CD14-positive monocyte (primary cell): ENCODE measurements around the gene LCA5. TPM values are rescaled to one million over a fixed set of nuclear protein-coding genes. Genes with fewer than 3 reads are reported as not detected.

ENCODE experiments used
- DNase-seq, 3 donors: peaks; one replicate each; pipeline ENCODE4 v3.0.0-alpha.2; 2011 to 2022
- H2AFZ ChIP-seq: 2 replicates; pipeline ENCODE4 v1.6.0; 2012; ENCODE audit warnings: mild to moderate bottlenecking, low read depth, low read length, inconsistent platforms; ENCODE audit not compliant: insufficient read depth, poor library complexity, severe bottlenecking
- H3K27ac ChIP-seq, 2 donors: 1 replicate in 1 of 2; 2 replicates in 1 of 2; pipeline ENCODE4 v1.5.1; 2012 to 2013; ENCODE audit warnings: low read length in 2 of 2, control low read depth in 1 of 2, inconsistent platforms in 1 of 2, low read depth in 1 of 2, mild to moderate bottlenecking in 1 of 2
- H3K27me3 ChIP-seq, 2 donors: one replicate each; pipeline versions ENCODE4 v1.6.0 to v1.6.1; 2011 to 2013; ENCODE audit warnings: low read length in 2 of 2; ENCODE audit not compliant: control insufficient read depth in 2 of 2, insufficient read depth in 2 of 2
- H3K36me3 ChIP-seq, 2 donors: replicated peaks in 1 of 2; 1 replicate in 1 of 2; 2 replicates in 1 of 2; pipeline versions ENCODE4 v1.5.1 to v1.6.1; 2012 to 2013; ENCODE audit warnings: low read length in 2 of 2, control low read depth in 1 of 2, inconsistent platforms in 1 of 2, mild to moderate bottlenecking in 1 of 2; ENCODE audit not compliant: insufficient read depth in 2 of 2, control insufficient read depth in 1 of 2
- H3K4me1 ChIP-seq, 2 donors: 1 replicate in 1 of 2; 2 replicates in 1 of 2; pipeline versions ENCODE4 v1.5.1 to v1.6.1; 2012 to 2013; ENCODE audit warnings: low read length in 2 of 2, control low read depth in 1 of 2, inconsistent platforms in 1 of 2, mild to moderate bottlenecking in 1 of 2, moderate library complexity in 1 of 2; ENCODE audit not compliant: insufficient read depth in 2 of 2, control insufficient read depth in 1 of 2
- H3K4me2 ChIP-seq: replicated peaks from 2 replicates; pipeline ENCODE3; 2012; ENCODE audit warnings: low read length, moderate library complexity, mild to moderate bottlenecking; ENCODE audit not compliant: poor library complexity, severe bottlenecking; ENCODE audit errors: extremely low read depth
- H3K4me3 ChIP-seq, 3 experiments: fragments of 200-600 bp in 1 of 3; sonication (generic) in 1 of 3; replicated peaks in 1 of 3; 1 replicate in 2 of 3; 2 replicates in 1 of 3; pipeline ENCODE4 v1.5.1; 2011 to 2013; ENCODE audit warnings: low read length in 3 of 3, mild to moderate bottlenecking in 3 of 3, control low read depth in 2 of 3, low read depth in 2 of 3, inconsistent platforms in 1 of 3, moderate library complexity in 1 of 3
- H3K79me2 ChIP-seq: 2 replicates; pipeline ENCODE4 v1.6.0; 2012; ENCODE audit warnings: mild to moderate bottlenecking, control low read depth, inconsistent platforms, low read length, moderate library complexity; ENCODE audit not compliant: insufficient read depth
- H3K9ac ChIP-seq: 2 replicates; pipeline ENCODE4 v1.6.0; 2017; ENCODE audit warnings: low read length, mild to moderate bottlenecking; ENCODE audit not compliant: insufficient read depth, poor library complexity, severe bottlenecking
- H3K9me3 ChIP-seq, 2 donors: replicated peaks in 1 of 2; 1 replicate in 1 of 2; 2 replicates in 1 of 2; pipeline versions ENCODE4 v1.5.1 to v1.6.1; 2012 to 2013; ENCODE audit warnings: low read length in 2 of 2, control low read depth in 1 of 2; ENCODE audit not compliant: control insufficient read depth in 1 of 2, insufficient read depth in 1 of 2
- H4K20me1 ChIP-seq: 2 replicates; pipeline ENCODE4 v1.6.0; 2012; ENCODE audit warnings: mild to moderate bottlenecking, low read length, control low read depth, moderate library complexity; ENCODE audit not compliant: insufficient read depth
- H3K27ac Mint-ChIP-seq, 7 donors: one replicate each; pipeline ENCODE4 v1.8.0; 2020; ENCODE audit warnings: mild to moderate bottlenecking in 7 of 7, mixed read lengths in 7 of 7, moderate library complexity in 6 of 7, inconsistent platforms in 2 of 7
- H3K27me3 Mint-ChIP-seq, 3 donors: one replicate each; pipeline ENCODE4 v1.8.0; 2021 to 2022; ENCODE audit warnings: low read depth in 3 of 3, mild to moderate bottlenecking in 3 of 3, mixed read lengths in 3 of 3, moderate library complexity in 3 of 3, inconsistent platforms in 1 of 3
- H3K36me3 Mint-ChIP-seq, 2 donors: one replicate each; pipeline ENCODE4 v1.8.0; 2020; ENCODE audit warnings: mixed read lengths in 2 of 2, inconsistent platforms in 1 of 2, mild to moderate bottlenecking in 1 of 2
- H3K4me1 Mint-ChIP-seq: one replicate; pipeline ENCODE4 v1.8.0; 2020; ENCODE audit warnings: mild to moderate bottlenecking, mixed read lengths
- H3K4me3 Mint-ChIP-seq, 2 donors: one replicate each; pipeline ENCODE4 v1.8.0; 2020; ENCODE audit warnings: mild to moderate bottlenecking in 2 of 2, mixed read lengths in 2 of 2, moderate library complexity in 1 of 2
- H3K9me3 Mint-ChIP-seq, 7 donors: one replicate each; pipeline ENCODE4 v1.8.0; 2020 to 2022; ENCODE audit warnings: mixed read lengths in 7 of 7, mild to moderate bottlenecking in 6 of 7, moderate library complexity in 6 of 7, inconsistent platforms in 2 of 7
- CTCF ChIP-seq: fragments of 200-600 bp; IDR thresholded peaks from one replicate; pipeline ENCODE4 v1.8.0; 2022; ENCODE audit warnings: antibody characterized with exemption, mild to moderate bottlenecking
- WGBS: methylation state at CpG from one replicate; pipeline ENCODE4 v1.1.5; 2013; ENCODE audit warnings: missing lambda C conversion rate; ENCODE audit not compliant: insufficient coverage; 5-methylcytosine and 5-hydroxymethylcytosine counted together
- intact Hi-C, 2 donors: fragments of 100-400 bp; cut with micrococcal nuclease; formaldehyde crosslinking; loops; one replicate each; pipeline versions ENCODE4 v1.15.0 to v1.15.1; 2023
- polyA plus RNA-seq, 3 donors: library from polyadenylated mRNA; depleted of rRNA in 1 of 3; unstranded in 2 of 3; stranded (reverse) in 1 of 3; fragments of 300-500 nt in 2 of 3; fragments of >200 nt in 1 of 3; fragmentation: Illumina TruSeq in 2 of 3; gene quantifications; 1 replicate in 2 of 3; 2 replicates in 1 of 3; pipeline ENCODE4 v1.2.3, GENCODE V29; 2012 to 2021

Gene LCA5
- polyA plus RNA-seq, 3 donors, result 0.08 TPM; not detected in 2

- H3K79me2 ChIP-seq, result no peaks in the 10 kb centered on the region
- Mint-ChIP-seq H3K9me3 (peaks cover 0 to 11% (median 3%) of the 10 kb centered on the region in 7 donors), H3K4me1 (peaks cover 5% of the 10 kb centered on the region), H3K27ac (no peak overlapping the region), H3K4me3 (no peak overlapping the region), H3K27me3 (peaks cover 0 to 2% (median 0%) of the 10 kb centered on the region in 3 donors), H3K36me3 (no peaks in the 10 kb centered on the region)
- no peak overlapping the region for H3K4me3 ChIP-seq
- H3K4me2 ChIP-seq, result no peak overlapping the region
- H3K36me3 ChIP-seq, result no peaks in the 10 kb centered on the region
- no peak for DNase-seq
- no CpG with 5 or more reads among the region's 1 CpG for WGBS
- TF ChIP-seq CTCF, result no peak
- no peak overlapping the region for H3K9ac ChIP-seq
- H3K27ac ChIP-seq, result no peak overlapping the region
- H3K9me3 ChIP-seq, result no peaks in the 10 kb centered on the region
- no peaks in the 10 kb centered on the region for H4K20me1 ChIP-seq
- H3K4me1 ChIP-seq, result no peaks in the 10 kb centered on the region
- no peak overlapping the region for H2AFZ ChIP-seq
- intact Hi-C loops, result no loop called here
- H3K27me3 ChIP-seq, result no peaks in the 10 kb centered on the region
Observed at GRCh38 chr6:79574630-79575225, 37.5 kb upstream of the LCA5 start.

GRCh38 chr6:79574174-79574573, 36.9 kb upstream of the LCA5 start:
- TF ChIP-seq CTCF, result no peak

More at GRCh38 chr6:79574174-79574573, 36.9 kb upstream of the LCA5 start:
- Histone ChIP-seq H3K4me1 (no peaks in the 10 kb centered on the region), H3K4me3 (no peak overlapping the region), H3K9me3 (no peaks in the 10 kb centered on the region), H4K20me1 (no peaks in the 10 kb centered on the region), H3K36me3 (no peaks in the 10 kb centered on the region), H2AFZ (no peak overlapping the region), H3K27me3 (no peaks in the 10 kb centered on the region), H3K9ac (no peak overlapping the region), H3K4me2 (no peak overlapping the region), H3K27ac (no peak overlapping the region), H3K79me2 (no peaks in the 10 kb centered on the region)
- H3K36me3 Mint-ChIP-seq, result no peaks in the 10 kb centered on the region
- WGBS, result no CpG with 5 or more reads among the region's 1 CpG
- peaks cover 0 to 2% (median 0%) of the 10 kb centered on the region in 3 donors for H3K27me3 Mint-ChIP-seq
- no peak overlapping the region for H3K27ac Mint-ChIP-seq
- peaks cover 5% of the 10 kb centered on the region for H3K4me1 Mint-ChIP-seq
- DNase-seq, result no peak
- no peak overlapping the region for H3K4me3 Mint-ChIP-seq
- H3K9me3 Mint-ChIP-seq, result peaks cover 0 to 10% (median 0%) of the 10 kb centered on the region in 7 donors
- intact Hi-C loops, result no loop called here
